Renal cortical epithelial cell (primary cell): ENCODE data around the gene PDPR. TPM values are rescaled to one million over a fixed set of nuclear protein-coding genes. Genes with fewer than 3 reads are reported as not detected.
"Not testable (repeated sequence)": the region's sequence is repeated elsewhere in the genome, so short reads cannot be mapped to it uniquely, and the experiment has no call there.

ENCODE experiments used
- DNase-seq: peaks from one replicate; pipeline ENCODE4 v3.0.0-alpha.2; 2011; ENCODE audit warnings: low read depth
- total RNA-seq: library from RNA; depleted of rRNA; stranded (reverse); fragments of >200 nt; gene quantifications from 2 replicates; pipeline ENCODE4 v1.2.3, GENCODE V29; 2014

PDPR gene
- 14.6 and 39.7 TPM in 2 replicates for total RNA-seq

DNA sequence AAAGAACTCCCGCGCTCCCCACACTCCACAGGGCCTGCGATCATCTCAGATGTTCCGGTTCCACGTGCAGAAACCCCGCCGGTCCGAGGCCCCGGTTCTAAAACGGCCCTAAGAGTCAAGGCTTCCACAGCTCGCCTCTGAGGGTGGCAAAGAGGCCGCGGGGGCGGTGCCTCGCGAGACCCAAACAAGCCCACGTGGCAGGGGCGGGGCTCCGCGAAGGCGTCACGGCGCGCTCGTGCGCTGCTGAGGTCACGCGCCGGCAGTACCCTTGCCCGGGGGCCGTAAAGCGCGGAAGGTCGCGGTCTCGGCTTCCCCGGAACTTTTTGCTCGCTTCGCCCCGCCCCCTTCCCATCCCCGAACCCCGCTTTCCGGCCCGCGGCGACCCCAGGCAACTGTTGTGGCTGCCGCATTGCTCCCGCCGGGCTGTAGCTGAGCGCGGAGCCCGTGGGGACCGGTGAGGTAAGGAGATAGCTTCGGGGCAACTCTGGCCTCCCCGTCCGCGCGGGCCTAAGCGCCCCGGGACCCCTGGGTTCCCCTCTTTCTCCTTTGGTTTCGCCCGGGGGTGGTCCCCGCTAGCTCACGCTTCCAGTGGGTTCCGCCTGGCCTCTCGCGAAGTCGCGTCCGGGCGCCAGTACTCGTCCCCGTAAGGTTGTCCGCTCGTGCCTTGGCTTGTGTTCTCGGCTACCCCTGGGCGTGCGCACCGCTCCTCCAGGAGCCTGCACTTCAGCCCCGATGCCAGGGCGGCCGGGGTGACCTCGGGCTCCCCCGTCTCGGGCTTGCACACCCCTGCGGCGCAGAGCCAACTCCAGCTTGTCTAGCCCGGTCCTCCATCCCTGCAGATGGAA lies at the start of gene PDPR:
TSS of gene PDPR (plus strand) at position 351 of the 845 bp plus-strand sequence. CDS start 6,161 bp downstream, outside the sequence.
- peak; percentile 64 for DNase-seq

DNA sequence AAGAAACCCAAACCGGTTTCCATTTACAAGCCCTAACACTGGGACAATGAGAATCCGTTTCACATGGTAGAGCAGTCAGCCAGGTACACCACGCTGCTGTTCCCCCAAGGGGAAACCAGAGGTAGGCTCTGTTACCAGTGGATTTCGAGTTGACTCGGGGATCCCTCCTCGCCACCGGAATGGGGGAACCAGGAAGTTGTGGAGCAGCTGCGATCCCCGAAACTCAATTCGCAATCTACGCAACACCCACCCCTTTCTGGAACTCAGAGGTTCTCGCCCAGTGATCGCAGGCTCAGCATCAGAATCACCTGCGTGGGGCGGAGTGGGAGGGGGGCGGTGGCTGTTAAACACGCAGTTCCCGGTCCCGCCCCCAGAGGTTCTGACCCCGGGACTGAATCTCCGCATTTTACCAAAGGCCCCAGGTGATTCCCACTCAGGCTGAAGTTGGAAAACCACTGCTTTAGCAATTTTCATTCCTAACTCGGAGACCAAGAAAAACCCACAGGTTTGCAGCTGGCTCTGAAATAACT lies 49.2 kb upstream of the PDPR start:
- peak; percentile 7 for DNase-seq

DNA sequence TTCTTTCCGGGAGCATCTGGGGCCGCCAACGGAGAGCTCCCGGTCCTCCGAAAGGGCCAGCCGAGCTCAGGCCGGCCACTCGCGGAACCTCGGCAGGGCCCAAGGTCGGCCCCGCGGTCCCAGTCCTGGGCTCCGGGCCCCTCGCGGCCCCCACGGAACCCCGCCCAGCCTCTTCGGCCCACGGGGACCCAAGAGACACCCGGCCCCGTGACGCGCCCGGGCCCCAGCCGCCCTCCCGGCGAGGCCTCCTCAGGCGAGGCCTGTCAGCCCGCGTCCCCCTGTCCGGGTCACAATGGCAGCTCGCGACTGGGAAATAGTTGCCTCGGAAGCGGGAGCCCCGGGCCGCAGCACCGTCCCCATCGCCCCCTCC lies 48.8 kb upstream of the PDPR start:
- DNase-seq = not testable (repeated sequence)

DNA sequence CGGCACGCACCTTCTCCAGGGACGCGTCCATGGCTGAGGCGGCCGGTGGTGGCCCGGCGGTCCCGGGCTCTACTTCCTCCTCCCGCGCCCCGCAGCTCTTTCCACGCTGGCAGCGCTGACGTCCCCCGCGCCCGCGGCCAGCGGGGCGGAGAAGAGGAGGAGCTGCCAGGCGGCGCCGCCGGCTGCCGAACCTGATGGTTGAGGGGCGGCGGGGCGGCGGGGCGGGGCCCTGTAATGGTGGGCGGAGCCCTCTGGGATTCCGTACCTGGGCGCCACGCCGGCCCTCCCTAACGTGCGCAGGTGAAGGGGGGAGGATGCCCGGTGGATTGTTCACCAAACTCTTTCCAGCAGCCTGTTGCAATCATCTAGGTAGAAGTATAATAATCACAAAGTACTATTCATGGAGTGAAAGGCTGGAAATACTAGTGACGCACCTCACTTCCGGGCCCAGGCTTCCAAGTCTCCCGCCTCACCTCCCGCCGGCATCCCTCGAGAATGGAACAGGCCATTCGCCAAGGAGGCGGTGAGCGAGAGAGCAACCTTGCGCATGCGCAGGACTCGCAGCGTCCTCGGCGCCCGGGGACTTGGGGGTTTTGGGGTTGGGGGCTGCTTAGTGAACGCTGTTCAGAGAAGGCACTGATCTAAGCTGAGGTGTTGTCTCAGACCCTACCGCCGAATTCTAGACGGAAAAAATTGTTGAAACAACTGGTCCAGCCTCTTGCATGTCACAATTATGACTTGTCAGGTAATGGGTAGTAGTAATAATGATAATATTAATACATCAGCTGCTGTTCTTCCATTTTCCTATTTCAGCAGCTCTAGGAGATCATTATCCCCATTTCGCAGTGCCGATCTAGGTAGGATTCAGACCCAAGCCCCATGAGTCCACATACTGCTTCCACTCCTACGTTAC lies 48.1 kb upstream of the PDPR start:
- DNase-seq = peak; percentile 44

DNA sequence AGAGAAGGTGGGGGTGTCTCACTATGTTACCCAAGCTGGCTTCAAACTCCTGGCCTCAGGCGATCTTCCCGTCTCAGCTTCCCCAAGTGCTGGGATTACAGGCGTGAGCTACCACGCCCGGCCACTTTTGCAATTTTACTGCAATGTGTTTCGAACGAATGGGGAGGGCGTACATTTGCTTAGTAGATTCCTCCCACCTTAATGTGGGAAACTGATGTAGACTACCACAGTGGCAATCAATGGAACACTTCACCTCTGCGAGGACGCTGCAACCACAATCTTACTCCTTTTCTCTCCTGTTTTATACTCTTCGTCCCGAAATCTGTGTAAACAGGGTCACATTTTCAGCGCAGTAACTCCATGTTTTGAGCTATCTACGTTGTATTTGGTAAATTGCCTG lies 47.4 kb upstream of the PDPR start:
- DNase-seq = not testable (repeated sequence)

DNA sequence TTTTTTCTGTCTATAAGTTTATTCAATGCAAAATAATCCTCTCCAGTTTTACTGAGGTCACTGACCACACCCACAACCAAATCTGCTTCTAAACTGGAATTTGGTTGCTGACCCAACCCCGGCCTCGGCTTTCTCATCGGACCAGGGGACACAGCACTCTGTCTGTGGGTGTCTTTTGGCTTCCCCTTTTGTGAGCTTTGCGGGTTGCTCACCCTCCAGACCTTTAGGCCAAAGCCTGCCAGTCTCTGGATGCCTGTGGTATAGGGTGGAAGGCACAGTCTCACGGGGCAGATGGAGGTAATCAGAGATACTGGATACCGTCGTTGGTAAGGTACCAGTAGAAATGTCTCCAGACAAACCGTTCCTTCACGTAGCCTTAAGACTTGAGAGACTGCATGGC lies 35.1 kb upstream of the PDPR start:
- not testable (repeated sequence) for DNase-seq

DNA sequence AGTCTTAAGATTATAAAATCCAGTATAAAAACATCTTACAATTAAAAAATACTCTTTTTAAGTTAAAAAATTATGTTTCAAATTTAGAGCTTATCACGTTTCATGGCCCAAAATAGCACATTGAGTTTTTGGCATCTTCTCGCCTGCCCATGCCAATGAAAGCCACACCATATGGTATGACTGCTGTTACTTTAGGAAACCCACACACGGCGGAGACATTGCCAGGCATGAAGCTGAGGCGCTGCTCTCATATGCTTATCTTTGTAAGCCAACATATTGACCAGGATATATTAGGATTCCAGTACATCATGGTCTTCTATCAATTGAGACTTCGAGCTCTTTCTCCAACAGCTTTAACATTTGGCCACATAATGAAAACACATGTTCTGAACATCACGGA lies 32.9 kb upstream of the PDPR start:
- DNase-seq = not testable (repeated sequence)

DNA sequence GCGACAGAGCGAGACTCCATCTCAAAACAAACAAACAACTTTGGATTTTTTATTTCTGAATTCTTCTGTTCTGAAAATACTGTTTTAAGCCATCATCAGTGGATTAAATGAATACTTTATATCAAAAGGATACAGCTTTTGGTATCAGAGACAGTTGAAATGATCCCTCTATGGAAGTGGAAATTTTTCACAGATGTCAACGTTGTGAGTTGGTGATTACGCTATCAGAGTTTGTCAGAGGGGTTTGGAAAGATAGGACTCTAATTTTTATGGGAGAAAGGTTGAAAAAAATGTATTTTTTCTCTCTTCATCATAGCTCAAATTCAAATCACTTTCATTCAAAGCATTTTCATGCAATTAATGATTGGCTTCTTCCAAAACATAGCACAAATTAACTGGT lies 30.2 kb upstream of the PDPR start:
- not testable (repeated sequence) for DNase-seq

DNA sequence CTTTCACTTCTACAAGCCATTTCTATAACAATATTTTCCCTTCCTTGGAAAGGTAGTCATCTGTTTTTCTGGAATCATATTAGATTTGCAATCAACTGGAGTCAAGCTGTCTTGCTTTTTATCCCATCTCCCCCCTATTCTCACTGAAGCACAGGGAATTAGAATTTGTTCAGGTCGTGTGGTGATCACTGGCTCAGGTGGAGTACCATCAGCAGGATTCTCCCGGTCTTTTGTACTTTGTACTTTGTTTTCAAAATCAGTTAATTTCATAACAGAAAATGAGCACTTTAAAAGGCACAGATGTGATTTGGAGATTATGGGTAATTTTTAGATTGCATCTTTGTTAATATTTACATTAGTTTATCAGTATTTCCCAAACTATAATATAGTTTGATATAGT lies 26.0 kb upstream of the PDPR start:
- DNase-seq = not testable (repeated sequence)

DNA sequence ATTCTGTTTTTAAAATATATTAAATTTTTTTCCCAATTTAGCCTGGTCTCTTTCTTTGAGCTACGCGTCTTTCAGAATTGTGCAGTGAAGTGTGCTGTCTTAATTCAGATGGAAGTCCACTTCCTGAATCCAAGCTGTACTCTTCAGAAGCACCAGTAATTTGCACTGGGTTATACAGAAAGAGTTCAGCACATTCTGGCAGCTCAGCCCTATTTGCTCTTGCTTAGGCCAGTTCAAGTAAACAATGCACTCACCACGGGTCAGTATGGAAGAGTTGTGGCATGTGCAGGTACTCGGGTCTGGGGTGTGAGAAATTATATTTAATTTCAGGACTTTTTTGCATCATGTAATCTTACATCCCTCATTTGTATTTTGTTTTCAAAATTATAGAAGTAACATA lies 25.3 kb upstream of the PDPR start:
- not testable (repeated sequence) for DNase-seq

DNA sequence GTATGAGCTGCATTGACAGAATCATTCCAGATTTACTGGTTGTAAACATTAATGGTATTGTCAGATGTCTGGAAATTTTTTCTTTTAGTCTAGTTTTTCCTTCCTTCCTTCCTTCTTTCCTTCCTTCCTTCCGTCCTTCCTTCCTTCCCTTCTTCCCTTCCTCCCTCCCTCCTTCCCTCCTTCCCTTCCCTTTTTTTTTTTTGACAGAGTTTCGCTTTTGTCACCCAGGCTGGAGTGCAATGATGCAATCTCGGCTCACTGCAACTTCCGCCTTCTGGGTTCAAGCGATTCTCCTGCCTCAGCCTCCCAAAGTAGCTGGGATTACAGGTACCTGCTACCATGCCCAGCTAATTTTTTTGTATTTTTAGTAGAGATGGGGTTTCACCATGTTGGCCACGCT lies 24.8 kb upstream of the PDPR start:
- DNase-seq = not testable (repeated sequence)

DNA sequence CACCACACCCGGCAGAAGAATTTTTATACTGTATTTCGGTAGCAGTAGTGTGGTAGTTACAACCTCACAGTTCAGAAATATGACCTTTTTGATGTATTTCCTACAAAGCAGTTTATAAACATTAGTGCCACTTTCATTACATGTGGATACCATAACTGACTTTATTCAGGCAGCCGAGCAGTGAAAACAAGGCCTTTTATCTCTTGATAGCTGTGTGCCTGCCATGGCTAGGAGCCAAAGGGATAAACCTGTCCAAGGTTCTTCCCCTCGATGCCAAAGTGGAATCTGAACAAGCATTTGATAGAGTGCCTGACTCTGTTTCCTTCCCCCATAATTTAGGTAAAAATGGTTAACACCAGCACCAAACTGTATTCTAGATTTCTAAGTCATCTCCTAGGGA lies 23.0 kb upstream of the PDPR start:
- not testable (repeated sequence) for DNase-seq

DNA sequence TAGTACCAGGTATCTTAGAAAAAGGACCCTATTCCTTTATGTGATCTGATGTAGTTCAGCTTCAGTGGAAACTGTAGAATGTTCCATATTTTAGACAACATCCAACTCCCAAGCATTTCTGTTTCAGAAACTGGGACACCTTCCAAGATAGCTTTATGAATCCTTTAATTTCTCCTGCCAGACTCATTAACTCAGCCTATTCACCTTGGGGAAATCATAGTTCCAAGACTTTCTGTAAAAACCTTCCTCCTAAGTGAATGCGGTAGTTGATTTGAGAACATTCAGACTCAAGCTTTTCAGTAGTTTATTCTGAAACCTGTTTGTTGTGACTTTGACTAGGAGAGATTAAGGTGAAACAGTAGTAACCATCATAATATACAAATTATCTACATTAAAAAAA lies 20.0 kb upstream of the PDPR start:
- not testable (repeated sequence) for DNase-seq

DNA sequence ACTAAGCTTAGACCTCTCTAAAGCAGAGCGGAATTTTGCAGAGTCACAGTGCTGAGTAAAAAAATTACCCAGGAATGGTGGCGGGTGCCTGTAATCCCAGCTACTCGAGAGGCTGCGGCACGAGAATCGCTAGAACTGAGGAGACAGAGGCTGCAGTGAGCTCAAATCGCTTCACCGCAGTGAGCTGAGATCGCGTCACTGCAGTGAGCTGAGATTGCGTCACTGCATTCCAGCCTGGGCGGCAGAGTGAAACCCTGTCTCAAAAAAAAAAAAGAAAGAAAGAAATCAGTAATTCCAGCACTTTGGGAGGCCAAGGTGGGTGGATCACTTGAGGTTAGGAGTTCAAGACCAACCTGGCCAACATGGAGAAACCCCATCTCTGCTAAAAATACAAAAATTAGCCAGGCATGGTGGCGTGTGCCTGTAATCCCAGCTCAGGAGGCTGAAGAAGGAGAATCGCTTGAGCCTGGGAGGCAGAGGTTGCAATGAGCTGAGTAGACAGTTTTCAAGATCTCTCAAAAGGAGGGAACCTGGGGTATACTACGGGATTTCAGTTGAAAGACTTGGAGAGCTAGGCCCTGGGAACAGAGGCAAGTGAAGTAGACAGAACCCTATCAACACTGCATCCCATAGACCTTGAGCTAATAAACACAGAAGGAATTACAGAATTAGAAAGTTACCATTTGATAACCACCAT lies 4.4 kb upstream of the PDPR start:
- DNase-seq = not testable (repeated sequence)

DNA sequence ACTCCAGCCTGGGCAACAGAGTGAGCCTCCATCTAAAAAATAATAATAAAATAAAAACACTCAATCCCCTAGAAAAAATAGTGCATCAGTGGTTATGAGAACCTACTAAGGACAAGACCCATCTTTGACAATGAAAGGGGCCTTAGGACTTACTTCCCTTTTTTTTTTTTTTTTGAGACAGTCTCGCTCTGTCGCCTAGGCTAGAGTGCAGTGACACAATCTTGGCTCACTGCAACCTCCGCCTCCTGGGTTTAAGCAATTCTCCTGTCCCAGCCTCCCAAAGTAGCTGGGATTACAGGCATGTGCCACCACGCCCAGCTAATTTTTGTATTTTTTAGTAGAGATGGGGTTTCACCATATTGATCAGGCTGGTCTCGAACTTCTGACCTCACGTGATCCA lies 2.0 kb upstream of the PDPR start:
- not testable (repeated sequence) for DNase-seq

DNA sequence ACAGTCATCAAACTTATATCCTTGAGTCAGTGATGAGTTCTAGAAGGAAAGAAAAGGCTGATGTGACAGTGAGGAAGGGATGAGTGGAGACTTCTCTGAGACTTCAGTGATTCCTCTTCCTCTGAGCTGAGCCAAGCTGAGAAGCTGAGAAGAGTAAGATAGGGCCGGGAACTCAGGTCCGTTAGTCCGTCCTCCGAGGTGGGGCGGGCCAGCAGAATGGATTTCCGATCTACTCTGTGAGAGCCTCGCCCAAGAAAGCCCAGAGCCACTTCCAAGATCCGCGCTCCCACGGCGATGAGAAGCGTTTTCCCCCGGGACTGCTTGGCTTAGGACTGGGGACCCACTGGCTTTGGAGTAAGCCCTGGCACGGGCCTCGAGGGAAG lies 542 bp upstream of the PDPR start:
- DNase-seq = not testable (repeated sequence)

DNA sequence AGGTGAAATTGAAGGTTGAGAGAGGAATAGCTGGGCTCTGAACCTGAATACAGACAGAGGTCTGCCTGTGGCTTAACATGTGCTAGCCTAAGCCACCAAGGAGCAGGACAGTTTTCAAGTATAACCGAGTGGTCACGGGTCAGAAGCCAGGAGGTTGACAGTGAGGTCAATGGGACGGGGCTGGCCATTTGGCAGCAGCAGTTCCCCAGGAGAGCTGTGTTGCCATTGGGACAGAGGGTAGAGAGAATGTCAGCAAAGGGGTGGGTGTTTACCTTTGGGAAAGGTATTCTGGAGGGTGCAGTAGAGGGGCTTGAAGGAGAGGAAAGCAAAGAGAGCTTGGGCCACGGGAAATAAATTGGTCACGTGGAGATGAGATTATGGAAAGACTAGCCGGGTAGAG lies 4.2 kb downstream of the PDPR start:
- not testable (repeated sequence) for DNase-seq

DNA sequence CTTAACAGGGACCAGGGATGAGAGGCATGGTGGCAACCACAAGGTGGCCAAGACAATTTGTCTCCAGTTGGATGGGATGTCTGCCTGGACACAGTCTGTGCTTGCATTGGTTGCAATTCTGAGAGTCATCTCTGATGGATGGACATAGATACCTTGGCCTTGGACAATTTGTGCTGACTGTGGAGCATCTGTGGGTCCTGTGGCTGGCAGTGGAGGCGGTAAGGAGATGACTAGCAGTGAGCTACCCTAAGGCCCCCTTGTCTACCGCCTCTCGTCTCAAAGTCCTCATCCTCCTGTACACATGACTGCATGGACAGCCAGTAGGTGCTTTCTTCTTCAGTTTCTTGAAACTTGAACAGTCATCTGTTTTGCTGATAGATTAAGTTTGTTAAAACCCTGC lies 4.6 kb downstream of the PDPR start:
- DNase-seq = not testable (repeated sequence)

DNA sequence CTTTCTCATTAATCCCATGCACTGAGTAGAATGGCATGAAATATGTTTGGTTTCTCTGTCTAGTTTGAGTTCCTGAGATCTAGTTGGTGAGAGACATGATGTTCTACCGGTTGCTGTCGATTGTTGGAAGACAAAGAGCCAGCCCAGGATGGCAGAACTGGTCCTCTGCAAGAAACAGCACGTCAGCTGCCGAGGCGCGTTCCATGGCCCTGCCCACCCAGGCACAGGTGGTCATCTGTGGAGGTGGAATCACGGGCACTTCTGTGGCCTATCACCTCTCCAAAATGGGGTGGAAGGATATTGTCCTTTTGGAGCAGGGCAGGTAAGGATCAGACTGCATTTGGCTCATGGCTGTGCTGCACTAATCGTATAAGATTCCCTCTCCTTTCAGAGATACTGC lies 6.3 kb downstream of the PDPR start:
- DNase-seq = not testable (repeated sequence)

DNA sequence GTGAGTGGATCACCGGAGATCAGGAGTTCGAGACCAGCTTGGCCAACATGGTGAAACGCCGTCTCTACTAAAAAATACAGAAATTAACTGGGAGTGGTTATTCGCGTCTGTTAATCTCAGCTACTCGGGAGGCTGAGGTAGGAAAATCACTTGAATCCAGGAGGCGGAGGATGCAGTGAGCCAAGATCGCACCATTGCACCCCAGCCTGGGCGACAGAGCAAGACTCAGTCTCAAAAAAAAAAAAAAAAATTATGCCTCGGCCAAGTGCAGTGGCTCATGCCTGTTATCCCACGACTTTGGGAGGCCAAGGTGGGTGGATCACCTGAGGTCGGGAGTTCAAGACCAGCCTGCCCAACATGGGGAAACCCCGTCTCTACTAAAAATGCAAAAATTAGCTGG lies 9.7 kb downstream of the PDPR start:
- not testable (repeated sequence) for DNase-seq

DNA sequence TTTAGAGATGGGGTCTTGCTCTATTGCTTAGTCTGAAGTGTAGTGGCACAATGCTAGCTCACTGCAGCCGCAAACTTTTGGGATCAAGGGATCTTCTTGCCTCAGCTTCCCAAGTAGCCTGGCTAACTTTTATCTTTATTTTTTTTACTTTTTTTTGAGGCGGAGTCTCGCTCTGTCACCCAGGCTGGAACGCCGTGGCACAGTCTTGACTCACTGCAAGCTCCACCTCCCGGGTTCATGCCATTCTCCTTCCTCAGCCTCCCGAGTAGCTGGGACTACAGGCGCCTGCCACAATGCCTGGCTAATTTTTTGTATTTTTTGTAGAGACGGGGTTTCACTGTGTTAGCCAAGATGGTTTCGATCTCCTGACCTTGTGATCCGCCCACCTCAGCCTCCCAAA lies 12.1 kb downstream of the PDPR start:
- not testable (repeated sequence) for DNase-seq

DNA sequence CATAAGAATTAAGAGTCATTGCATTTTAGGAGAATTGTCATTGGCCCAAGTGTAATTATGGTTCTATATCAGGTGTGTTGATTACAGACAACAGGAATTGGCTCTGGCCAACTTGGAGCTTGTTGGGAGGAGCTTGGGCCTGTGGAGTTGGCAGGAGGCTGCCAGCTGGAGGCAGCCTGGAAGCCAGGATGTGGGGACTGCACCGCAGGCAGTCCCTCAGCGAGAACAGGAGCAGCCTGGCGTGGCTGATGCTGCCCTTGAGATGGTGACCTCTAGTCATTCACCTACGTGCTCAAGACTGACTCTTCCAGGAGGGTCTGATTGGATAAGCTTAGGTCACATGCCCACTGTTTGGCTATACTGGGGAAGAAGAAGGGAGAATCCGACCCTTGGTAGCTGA lies 13.6 kb downstream of the PDPR start:
- not testable (repeated sequence) for DNase-seq
